GM10266 (cell line): ENCODE data around the gene CXCL3.

Experiments
- DNase-seq: peaks from one replicate; pipeline ENCODE4 v3.0.0; 2012; ENCODE audit errors: extremely low spot score
- CTCF ChIP-seq: IDR thresholded peaks from 2 replicates; pipeline ENCODE4 v1.5.1; 2012; ENCODE audit warnings: mild to moderate bottlenecking, low read depth; ENCODE audit not compliant: control insufficient read depth, insufficient read depth; ENCODE audit errors: missing control alignments

The CXCL3 gene

GRCh38 chr4:74031576-74031975 lies 6.9 kb downstream of the CXCL3 start:
- no peak for DNase-seq
- TF ChIP-seq CTCF, result no peak

GRCh38 chr4:74030285-74030684 lies 8.2 kb downstream of the CXCL3 start:
- no peak for DNase-seq
- TF ChIP-seq CTCF, result no peak

- no peak for DNase-seq
- no peak for TF ChIP-seq CTCF
Observed at GRCh38 chr4:74028504-74028903, 10.0 kb downstream of the CXCL3 start.

GRCh38 chr4:74023709-74024108 lies 14.8 kb downstream of the CXCL3 start:
- no peak for TF ChIP-seq CTCF

GRCh38 chr4:74021601-74022000 lies 16.9 kb downstream of the CXCL3 start:
- no peak for DNase-seq

More at GRCh38 chr4:74023709-74024108, 14.8 kb downstream of the CXCL3 start:
- DNase-seq, result no peak

GRCh38 chr4:74018771-74019170 lies 19.7 kb downstream of the CXCL3 start:
- no peak for DNase-seq
- no peak for TF ChIP-seq CTCF

More at GRCh38 chr4:74021601-74022000, 16.9 kb downstream of the CXCL3 start:
- no peak for TF ChIP-seq CTCF

GRCh38 chr4:74018116-74018515 lies 20.4 kb downstream of the CXCL3 start:
- TF ChIP-seq CTCF, result no peak
- no peak for DNase-seq
